Liver (tissue), 9 donors: ENCODE results near the gene PGC. TPM values are rescaled to one million over a fixed set of nuclear protein-coding genes. Genes with fewer than 3 reads are reported as not detected.

ENCODE experiments used
- DNase-seq: peaks from one replicate; pipeline ENCODE4 v3.0.0-alpha.2; 2017; ENCODE audit warnings: low spot score
- H3K27ac ChIP-seq, 2 donors: one replicate each; pipeline ENCODE4 v1.7.0; 2013; ENCODE audit warnings: inconsistent platforms in 2 of 2, low read length in 2 of 2, control low read depth in 1 of 2, low read depth in 1 of 2, mild to moderate bottlenecking in 1 of 2
- H3K27me3 ChIP-seq, 4 donors: one replicate each; pipeline versions ENCODE4 v1.6.1 to v1.7.0; 2013; ENCODE audit warnings: low read length in 3 of 4, inconsistent platforms in 1 of 4, mild to moderate bottlenecking in 1 of 4, moderate library complexity in 1 of 4; ENCODE audit not compliant: control insufficient read depth in 4 of 4, insufficient read depth in 4 of 4
- H3K36me3 ChIP-seq, 4 donors: one replicate each; pipeline versions ENCODE4 v1.6.1 to v1.7.0; 2013; ENCODE audit warnings: low read length in 3 of 4, mild to moderate bottlenecking in 3 of 4, low read depth in 1 of 4, moderate library complexity in 1 of 4; ENCODE audit not compliant: control insufficient read depth in 4 of 4, insufficient read depth in 3 of 4
- H3K4me1 ChIP-seq, 4 donors: one replicate each; pipeline versions ENCODE4 v1.6.1 to v1.7.0; 2013; ENCODE audit warnings: low read length in 3 of 4, mild to moderate bottlenecking in 3 of 4, moderate library complexity in 1 of 4; ENCODE audit not compliant: control insufficient read depth in 4 of 4, insufficient read depth in 4 of 4
- H3K4me3 ChIP-seq, 3 donors: one replicate each; pipeline versions ENCODE4 v1.6.1 to v1.7.0; 2013; ENCODE audit warnings: low read length in 3 of 3, control low read depth in 1 of 3, low read depth in 1 of 3, mild to moderate bottlenecking in 1 of 3
- H3K9ac ChIP-seq, 2 donors: one replicate each; pipeline ENCODE4 v1.7.0; 2013; ENCODE audit warnings: low read length in 2 of 2, mild to moderate bottlenecking in 2 of 2, moderate library complexity in 2 of 2, control low read depth in 1 of 2, low read depth in 1 of 2
- H3K9me3 ChIP-seq, 4 donors: one replicate each; pipeline versions ENCODE4 v1.6.1 to v1.7.0; 2013; ENCODE audit warnings: low read length in 3 of 4; ENCODE audit not compliant: control insufficient read depth in 4 of 4
- ATF3 ChIP-seq: IDR thresholded peaks from 2 replicates; pipeline ENCODE4 v1.6.1; 2016; ENCODE audit warnings: antibody characterized with exemption
- CTCF ChIP-seq: fragments of 150-350 bp; IDR thresholded peaks from 2 replicates; pipeline ENCODE4 v1.5.1; 2017; ENCODE audit warnings: improper control_type of control experiment, low read depth, low read length; ENCODE audit not compliant: missing input control
- EGR1 ChIP-seq, 2 donors: IDR thresholded peaks; 2 replicates each; pipeline ENCODE4 v1.6.1; 2016 to 2018; ENCODE audit warnings: antibody characterized with exemption in 2 of 2, low read depth in 2 of 2
- FOXA1 ChIP-seq: IDR thresholded peaks from 2 replicates; pipeline ENCODE4 v1.6.1; 2016; ENCODE audit warnings: antibody characterized with exemption
- FOXA2 ChIP-seq: IDR thresholded peaks from 2 replicates; pipeline ENCODE4 v1.6.1; 2016; ENCODE audit warnings: antibody characterized with exemption
- GABPA ChIP-seq, 2 donors: IDR thresholded peaks in 1 of 2; conservative IDR thresholded peaks in 1 of 2; 2 replicates each; pipeline ENCODE4 v1.6.1; 2016; ENCODE audit warnings: antibody characterized with exemption in 2 of 2, mild to moderate bottlenecking in 1 of 2, moderate library complexity in 1 of 2
- HNF4A ChIP-seq, 2 donors: conservative IDR thresholded peaks; 2 replicates each; pipeline ENCODE4 v1.6.1; 2016; ENCODE audit warnings: antibody characterized with exemption in 2 of 2, mild to moderate bottlenecking in 2 of 2
- HNF4G ChIP-seq: IDR thresholded peaks from 2 replicates; pipeline ENCODE4 v1.6.1; 2016; ENCODE audit warnings: antibody characterized with exemption
- JUND ChIP-seq, 2 donors: IDR thresholded peaks; 2 replicates each; pipeline ENCODE4 v1.6.1; 2016; ENCODE audit warnings: antibody characterized with exemption in 2 of 2
- MAX ChIP-seq: IDR thresholded peaks from 2 replicates; pipeline ENCODE4 v1.6.1; 2016; ENCODE audit warnings: antibody characterized with exemption
- NR2F2 ChIP-seq: IDR thresholded peaks from 2 replicates; pipeline ENCODE4 v1.6.1; 2016; ENCODE audit warnings: antibody characterized with exemption
- RAD21 ChIP-seq, 2 donors: IDR thresholded peaks; 2 replicates each; pipeline ENCODE4 v1.6.1; 2016; ENCODE audit warnings: antibody characterized with exemption in 2 of 2, mild to moderate bottlenecking in 2 of 2
- REST ChIP-seq: IDR thresholded peaks from 2 replicates; pipeline ENCODE4 v1.6.1; 2016; ENCODE audit warnings: antibody characterized with exemption, mild to moderate bottlenecking
- RXRA ChIP-seq, 2 donors: IDR thresholded peaks; 2 replicates each; pipeline ENCODE4 v1.6.1; 2017 to 2018; ENCODE audit warnings: antibody characterized with exemption in 2 of 2, mild to moderate bottlenecking in 1 of 2
- SP1 ChIP-seq: IDR thresholded peaks from 2 replicates; pipeline ENCODE4 v1.6.1; 2018; ENCODE audit warnings: antibody characterized with exemption, mild to moderate bottlenecking
- TAF1 ChIP-seq: conservative IDR thresholded peaks from 2 replicates; pipeline ENCODE4 v1.6.1; 2016; ENCODE audit warnings: antibody characterized with exemption, mild to moderate bottlenecking
- YY1 ChIP-seq: IDR thresholded peaks from 2 replicates; pipeline ENCODE4 v1.6.1; 2016; ENCODE audit warnings: antibody characterized with exemption, mild to moderate bottlenecking
- ZBTB33 ChIP-seq: IDR thresholded peaks from 2 replicates; pipeline ENCODE4 v1.6.1; 2016; ENCODE audit warnings: antibody characterized with exemption
- WGBS: extraction: QIAGEN DNeasy Blood & Tissue Kit; methylation state at CpG from one replicate; pipeline ENCODE4 v1.1.7; 2013; 5-methylcytosine and 5-hydroxymethylcytosine counted together
- polyA plus RNA-seq, 2 donors: library from polyadenylated mRNA; stranded (reverse) in 1 of 2; unstranded in 1 of 2; fragments of 200-250 nt in 1 of 2; fragments of >200 nt in 1 of 2; fragmentation: Nextera tagmentation in 1 of 2; extraction: Ambion mirVana in 1 of 2; gene quantifications; one replicate each; pipeline versions ENCODE4 v1.2.1 to v1.2.3, GENCODE V29; 2013 to 2015
- total RNA-seq, 2 donors: library from RNA; depleted of rRNA; stranded (reverse); fragments of >200 nt; gene quantifications; one replicate each; pipeline ENCODE4 v1.2.3, GENCODE V29; 2014
- donor health status: healthy.
- donor health status: healthy.
- donor health status: healthy.
- donor health status: healthy.
- donor health status: healthy.

The PGC gene
- total and polyA plus RNA-seq, 4 donors = 0.05 to 0.18 TPM; not detected in 2

GRCh38 chr6:41690541-41691330 lies 56.5 kb downstream of the PGC start:
- Histone ChIP-seq H3K9me3 (no peaks in the 10 kb centered on the region), H3K27ac (no peak overlapping the region), H3K4me3 (no peak overlapping the region), H3K27me3 (no peaks in the 10 kb centered on the region), H3K4me1 (no peaks in the 10 kb centered on the region), H3K9ac (no peak overlapping the region), H3K36me3 (peaks cover 0 to 22% (median 2%) of the 10 kb centered on the region in 4 donors)
- TF ChIP-seq HNF4A (conservative IDR thresholded peaks at IDR 0.05) = no peak
- TF ChIP-seq FOXA2 = no peak
- no peak for TF ChIP-seq EGR1 (IDR thresholded peaks at IDR 0.05; ENCODE audit: low read depth in 2 of 2)
- TF ChIP-seq CTCF = no peak
- TF ChIP-seq JUND (IDR thresholded peaks at IDR 0.05) = no peak
- no peak for TF ChIP-seq RAD21 (IDR thresholded peaks at IDR 0.05)
- TF ChIP-seq HNF4G = no peak
- no peak for TF ChIP-seq FOXA1
- no peak for TF ChIP-seq SP1
- no peak for TF ChIP-seq NR2F2
- no peak for TF ChIP-seq MAX
- no peak for TF ChIP-seq GABPA (IDR thresholded peaks at IDR 0.05 in 1 of 2, conservative IDR thresholded peaks at IDR 0.05 in 1 of 2)
- no peak for TF ChIP-seq REST
- no peak for TF ChIP-seq RXRA (IDR thresholded peaks at IDR 0.05)
- TF ChIP-seq TAF1 = no peak
- TF ChIP-seq ZBTB33 = no peak
- TF ChIP-seq ATF3 = no peak
- no peak for TF ChIP-seq YY1
- no peak for DNase-seq
- WGBS = 98% methylated on average over 25 of the region's 25 CpGs
